HG03095 (cell line): ENCODE measurements around the gene XIRP1.

Experiments used
- ATAC-seq: cut with Tn5 transposase; IDR thresholded peaks from one replicate; pipeline ENCODE4 v1.9.1; 2021; ENCODE audit warnings: moderate library complexity; ENCODE audit not compliant: unreplicated experiment

The XIRP1 gene

GRCh38 chr3:39168156-39168780, 24.1 kb downstream of the XIRP1 start:
- ATAC-seq: no peak

DNA sequence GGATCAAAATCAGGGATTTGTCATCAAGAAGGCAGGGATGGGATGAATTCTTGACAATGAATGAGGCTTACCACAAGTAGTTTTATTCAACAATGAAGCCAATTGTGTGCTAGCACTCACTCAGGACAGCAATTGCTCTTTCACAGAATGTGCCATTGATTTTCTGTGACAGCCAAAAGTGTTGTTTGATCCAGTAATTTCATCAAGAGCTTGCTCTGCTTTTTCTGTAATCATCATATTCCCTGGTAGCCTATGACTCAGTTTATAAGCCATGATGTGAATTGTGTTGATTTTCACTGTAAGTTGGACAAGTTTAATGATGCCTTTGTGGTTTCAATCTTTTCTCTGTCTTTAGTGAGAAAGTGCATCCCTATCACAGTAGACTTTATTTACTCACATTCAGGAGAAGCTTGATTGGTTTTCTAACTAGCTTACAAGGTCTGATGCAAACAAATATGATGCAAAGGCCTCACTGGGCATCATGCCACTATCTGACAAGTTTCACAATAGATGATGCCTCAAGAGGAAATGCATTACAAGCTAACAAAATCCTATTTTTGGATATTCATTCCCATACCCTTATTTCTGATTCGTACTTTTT, 25.4 kb downstream of the XIRP1 start:
- ATAC-seq: no peak

GRCh38 chr3:39166134-39166710, 26.2 kb downstream of the XIRP1 start:
- ATAC-seq: no peak

- ATAC-seq: no peak
Observed at GRCh38 chr3:39165518-39165917, 26.9 kb downstream of the XIRP1 start.

DNA sequence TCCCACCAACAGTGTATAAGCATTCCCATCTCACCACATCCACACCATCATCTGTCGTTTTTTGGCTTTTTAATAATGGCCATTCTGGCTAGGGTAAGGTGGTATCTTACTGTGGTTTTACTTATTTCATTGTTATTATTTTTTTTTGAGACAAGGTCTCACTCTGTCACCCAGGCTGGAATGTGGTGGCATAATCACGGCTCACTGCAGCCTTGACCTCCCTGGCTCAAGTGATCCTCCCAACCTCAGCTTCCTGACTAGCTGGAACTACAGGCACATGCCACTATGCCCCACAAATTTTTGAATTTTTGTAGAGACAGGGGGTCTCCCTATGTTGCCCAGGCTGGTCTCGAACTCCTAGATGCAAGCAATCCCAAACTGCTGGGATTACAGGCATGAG, 28.0 kb downstream of the XIRP1 start:
- no peak for ATAC-seq

- no peak for ATAC-seq
Observed at GRCh38 chr3:39158148-39158715, 34.2 kb downstream of the XIRP1 start.

GRCh38 chr3:39157359-39157758, 35.0 kb downstream of the XIRP1 start:
- ATAC-seq: no peak

GRCh38 chr3:39156421-39156820, 36.0 kb downstream of the XIRP1 start:
- no peak for ATAC-seq

DNA sequence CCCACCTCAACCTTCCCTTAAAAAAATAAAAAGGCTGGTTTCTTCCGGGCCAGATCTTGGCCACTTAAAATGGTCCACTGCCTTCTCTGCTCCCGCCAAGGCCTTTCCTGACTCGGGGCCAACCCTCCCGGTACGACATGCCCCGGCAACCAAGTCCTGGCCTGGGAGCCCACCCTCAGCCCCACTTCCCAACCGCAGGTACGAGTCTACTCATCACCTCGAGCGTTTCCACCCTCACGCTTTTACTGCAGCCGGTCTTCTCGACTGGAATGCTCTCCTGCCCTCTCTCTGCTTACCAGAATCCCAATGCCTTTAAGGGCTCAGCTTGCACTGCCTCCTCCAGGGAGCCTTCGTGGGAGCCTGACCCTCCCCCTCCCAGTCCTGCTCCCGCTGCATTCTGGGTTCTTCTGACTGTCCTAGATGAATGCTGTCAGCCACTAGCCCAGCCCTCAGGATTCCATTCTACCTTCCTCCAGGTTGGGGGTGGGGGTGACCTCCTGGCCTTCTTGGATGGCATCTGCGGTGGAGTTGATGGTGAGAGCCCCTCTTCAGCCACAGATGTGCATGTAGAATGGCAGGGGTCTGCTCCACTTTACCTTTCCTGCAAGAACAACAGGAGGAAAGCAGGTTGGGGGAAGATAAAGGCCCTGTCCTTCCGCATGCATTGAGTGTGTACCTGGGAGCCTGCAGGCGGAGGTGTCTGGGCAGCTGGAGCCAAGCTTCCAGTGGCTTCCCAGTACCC, 37.9 kb downstream of the XIRP1 start:
- no peak for ATAC-seq

DNA sequence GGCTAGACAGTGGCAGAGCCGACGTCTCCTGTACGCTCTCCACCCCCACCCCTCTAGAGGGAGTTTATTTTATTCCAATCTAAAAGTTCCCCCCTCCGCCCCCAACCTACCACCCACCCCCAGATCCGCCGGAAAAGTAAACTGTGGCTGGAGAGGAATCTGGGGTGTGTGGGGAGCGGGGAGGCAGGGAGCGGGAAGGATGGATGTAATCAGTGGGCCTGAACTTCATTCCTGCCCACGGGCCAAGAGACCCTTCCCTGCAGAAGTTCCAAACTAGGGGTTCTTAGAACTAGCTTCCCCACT, 38.5 kb downstream of the XIRP1 start:
- ATAC-seq: no peak

DNA sequence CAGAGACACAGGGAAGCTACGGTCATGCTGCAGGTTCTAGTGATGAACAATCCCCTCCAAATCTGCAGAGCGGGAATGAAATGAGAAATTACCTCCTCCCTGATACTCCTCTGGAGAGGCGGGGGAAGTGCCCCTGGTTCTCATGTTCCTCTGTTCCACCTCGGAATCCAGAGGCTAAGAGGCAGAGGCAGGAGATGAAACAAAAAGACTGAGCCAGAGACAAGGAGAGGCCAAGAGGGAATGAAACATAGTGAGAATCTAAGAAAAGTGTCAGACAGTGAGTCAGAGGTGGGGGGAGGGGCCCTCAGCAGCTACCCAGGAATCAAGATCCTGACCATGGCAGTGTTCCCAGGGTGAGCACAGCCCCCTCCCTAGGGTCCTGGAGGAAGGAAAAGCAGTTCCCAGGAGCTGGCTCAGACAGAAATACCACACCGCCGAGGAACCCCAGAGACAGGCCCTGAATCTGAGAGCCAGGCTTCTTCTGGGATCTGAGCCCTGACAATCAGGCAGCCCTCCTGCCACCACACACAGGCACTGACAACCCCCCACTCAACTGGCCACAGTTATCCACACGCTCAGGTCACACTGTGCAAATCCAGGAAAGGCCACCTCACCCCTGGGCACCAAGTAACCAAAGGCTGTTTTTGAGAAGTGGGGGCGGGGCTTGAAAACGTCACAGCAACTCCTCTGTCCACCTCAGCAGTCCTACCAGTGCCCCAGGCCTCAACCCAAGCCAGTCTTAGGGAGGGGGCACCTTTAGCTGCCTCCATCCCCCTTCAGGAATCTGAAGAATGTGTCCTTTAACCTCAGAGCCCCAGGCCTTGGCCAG, 41.4 kb downstream of the XIRP1 start:
- ATAC-seq: no peak

DNA sequence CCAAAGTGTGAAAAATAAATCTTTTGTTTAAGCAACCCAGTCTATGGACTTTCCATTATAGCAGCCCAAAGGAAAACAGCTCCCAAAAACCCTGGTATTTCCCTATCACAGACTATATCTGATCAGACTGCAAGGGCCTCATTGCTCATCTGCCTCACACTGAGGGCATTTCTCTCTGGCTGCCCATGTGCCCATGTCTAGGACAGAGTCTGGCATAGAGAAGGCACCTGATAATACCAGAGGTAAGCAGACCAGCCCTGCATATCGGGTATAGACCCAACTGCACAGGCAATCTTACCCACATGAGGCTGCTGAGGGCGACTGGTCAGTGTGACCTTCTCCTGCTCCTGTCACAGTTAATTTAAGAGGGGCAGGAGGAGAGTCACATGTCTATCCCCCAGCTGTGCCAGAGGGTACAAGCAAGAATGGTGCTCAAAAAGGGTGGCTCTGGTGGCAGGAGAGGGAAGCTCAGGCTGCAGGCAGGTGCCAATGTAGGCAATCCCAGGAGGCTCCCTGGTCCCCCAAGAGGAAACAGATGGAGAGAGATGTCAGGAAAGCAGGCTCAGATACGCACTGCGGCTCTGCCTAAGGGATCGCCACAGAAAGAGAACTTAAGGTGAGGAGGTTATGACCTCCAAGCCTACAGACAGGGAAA, 42.1 kb downstream of the XIRP1 start:
- no peak for ATAC-seq

- ATAC-seq: no peak
Observed at GRCh38 chr3:39149498-39150147, 42.8 kb downstream of the XIRP1 start.

- no peak for ATAC-seq
Observed at GRCh38 chr3:39149059-39149455, 43.3 kb downstream of the XIRP1 start.

DNA sequence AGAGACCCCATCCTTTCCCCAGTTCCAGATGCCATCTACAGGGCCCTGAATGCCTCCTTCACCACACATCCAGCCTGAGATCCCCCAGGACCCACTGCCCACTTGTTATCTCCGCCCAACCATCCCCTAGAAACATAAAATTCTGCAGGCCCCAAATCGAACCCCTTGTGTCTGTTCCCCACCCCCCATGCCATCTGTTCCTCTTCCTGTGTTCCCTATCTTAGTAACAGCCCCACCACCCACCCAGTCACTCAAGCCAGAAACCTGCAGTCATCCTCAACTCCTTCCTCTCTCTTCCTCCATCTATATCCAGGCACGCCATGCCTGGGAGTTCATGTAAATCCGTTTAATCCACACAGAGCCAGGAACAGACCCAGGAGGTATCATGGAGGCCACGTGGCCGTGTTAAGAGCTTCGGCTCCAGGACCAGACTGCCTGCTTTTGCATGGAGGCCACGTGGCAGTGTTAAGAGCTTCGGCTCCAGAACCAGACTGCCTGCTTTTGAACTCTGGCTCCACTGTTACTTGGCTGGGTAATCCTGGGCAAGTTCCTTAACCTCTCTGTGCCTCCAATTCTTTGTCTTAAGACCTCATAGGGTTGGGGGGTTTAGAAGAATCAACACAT, 43.8 kb downstream of the XIRP1 start:
- ATAC-seq: no peak

- ATAC-seq: peak; percentile 26
Observed at GRCh38 chr3:39147711-39148434, 44.5 kb downstream of the XIRP1 start.

GRCh38 chr3:39146611-39147591, 45.5 kb downstream of the XIRP1 start:
- no peak for ATAC-seq

GRCh38 chr3:39146083-39146501, 46.3 kb downstream of the XIRP1 start:
- ATAC-seq: no peak
